Measurements from ENCODE around the gene GOSR2. TPM values are rescaled to one million over a fixed set of nuclear protein-coding genes. Genes with fewer than 3 reads are reported as not detected.

The GOSR2 gene
- total RNA-seq, 1 experiment from 2014 or later: 53.5 TPM

- Histone ChIP-seq H3K4me1 (ENCODE audit: insufficient read depth, low read length) (no peaks in the 10 kb centered on the region), H3K79me2 (ENCODE audit: insufficient read depth, low read length) (no peaks in the 10 kb centered on the region), H4K8ac (replicated peaks; ENCODE audit: insufficient read length, low read depth, low read length) (no peak overlapping the region), H4K91ac (ENCODE audit: insufficient read length, low read depth, low read length) (no peak overlapping the region), H3K9ac (ENCODE audit: extremely low read depth, insufficient read length, low read length) (no peak overlapping the region), H4K5ac (ENCODE audit: insufficient read length, low read depth, low read length) (no peak overlapping the region), H3K27me3 (ENCODE audit: insufficient read depth, low read length) (no peaks in the 10 kb centered on the region), H3K79me1 (ENCODE audit: insufficient read depth, low read depth, low read length, poor library complexity, severe bottlenecking) (no peaks in the 10 kb centered on the region), H4K20me1 (ENCODE audit: control insufficient read depth, insufficient read depth, insufficient read length) (no peaks in the 10 kb centered on the region), H2BK15ac (ENCODE audit: low read depth, low read length) (no peak overlapping the region), H3K18ac (ENCODE audit: insufficient read length, low read depth, low read length) (no peak overlapping the region), H3K23me2 (ENCODE audit: insufficient read length, low read depth, low read length, poor library complexity, severe bottlenecking) (no peaks in the 10 kb centered on the region), H2BK5ac (ENCODE audit: insufficient read length, low read length) (no peak overlapping the region), H2BK20ac (ENCODE audit: low read depth, low read length, poor library complexity, severe bottlenecking) (no peak overlapping the region), H3K14ac (ENCODE audit: insufficient read depth, low read length) (no peak overlapping the region), H3K9me3 (ENCODE audit: control insufficient read depth, low read depth, low read length) (no peaks in the 10 kb centered on the region), H3K4ac (ENCODE audit: low read depth, low read length) (no peak overlapping the region), H3K27ac (ENCODE audit: insufficient read length, low read depth, low read length) (no peak overlapping the region), H2AK5ac (ENCODE audit: insufficient read length, low read length) (no peak overlapping the region), H3T11ph (ENCODE audit: low read length) (no peak overlapping the region), H3K23ac (ENCODE audit: insufficient read length, low read depth, low read length) (no peak overlapping the region), H2BK12ac (ENCODE audit: insufficient read length, low read depth, low read length) (no peak overlapping the region), H2AFZ (ENCODE audit: low read length) (no peak overlapping the region), H3K4me2 (ENCODE audit: insufficient read depth, insufficient read length, low read length) (no peak overlapping the region), H3K56ac (ENCODE audit: insufficient read length, low read depth, low read length) (no peak overlapping the region), H2BK120ac (ENCODE audit: low read depth, low read length, poor library complexity, severe bottlenecking) (no peak overlapping the region)
- H3K9me3 Mint-ChIP-seq: no peaks in the 10 kb centered on the region
- no peak for DNase-seq
- no peak for TF ChIP-seq CTCF (conservative IDR thresholded peaks at IDR 0.05)
- H3K4me1 Mint-ChIP-seq: peaks cover 13 to 15% of the 10 kb centered on the region in 2 experiments
- no peak overlapping the region for H3K4me3 Mint-ChIP-seq
- no peak overlapping the region for H3K27ac Mint-ChIP-seq
- peaks cover 42% of the 10 kb centered on the region for H3K27me3 Mint-ChIP-seq (ENCODE audit: low read depth)
- WGBS (ENCODE audit: extremely low coverage, insufficient read length, low lambda C conversion rate): no CpG with 5 or more reads among the region's 6 CpGs
- H3K36me3 Mint-ChIP-seq (ENCODE audit: insufficient read depth in 1 of 3, low read depth in 3 of 3): peaks cover 0 to 4% (median 0%) of the 10 kb centered on the region in 3 experiments; a peak in 1 of 7 replicates
These were observed 49.4 kb downstream of the GOSR2 start for GRCh38 chr17:46972346-46972745.

Data from H9 (cell line).